DOHH2 (cell line): ENCODE data around the gene BRSK2.
"Not testable (repeated sequence)": the region's sequence is repeated elsewhere in the genome, so short reads cannot be mapped to it uniquely, and the experiment has no call there.

Experiments
- H3F3A ChIP-seq: fragments of 200-600 bp; sonication (generic), shearing (Covaris generic); 2 replicates; pipeline ENCODE4 v1.6.0; 2016; ENCODE audit warnings: antibody characterized with exemption, mild to moderate bottlenecking; ENCODE audit not compliant: control insufficient read depth, insufficient read depth
- H3K27ac ChIP-seq: fragments of 200-600 bp; sonication (generic); 2 replicates; pipeline ENCODE4 v1.5.1; 2014; ENCODE audit warnings: low read depth, mild to moderate bottlenecking, low read length, moderate library complexity
- H3K27me3 ChIP-seq: fragments of 200-600 bp; sonication (generic); 2 replicates; pipeline ENCODE4 v1.6.1; 2014; ENCODE audit warnings: mild to moderate bottlenecking, low read length, mixed read lengths; ENCODE audit not compliant: control insufficient read depth
- H3K36me3 ChIP-seq: fragments of 200-600 bp; sonication (generic); 2 replicates; pipeline ENCODE4 v1.6.1; 2014; ENCODE audit warnings: mild to moderate bottlenecking, low read length, moderate library complexity, mixed read lengths; ENCODE audit not compliant: control insufficient read depth
- H3K4me1 ChIP-seq: fragments of 200-600 bp; sonication (generic); 2 replicates; pipeline ENCODE4 v1.6.1; 2014; ENCODE audit warnings: mild to moderate bottlenecking, low read length, mixed read lengths; ENCODE audit not compliant: control insufficient read depth
- H3K4me2 ChIP-seq: fragments of 200-600 bp; sonication (generic); 2 replicates; pipeline ENCODE4 v1.6.0; 2014; ENCODE audit warnings: mild to moderate bottlenecking, low read length, moderate library complexity
- H3K4me3 ChIP-seq: fragments of 200-600 bp; sonication (generic); 2 replicates; pipeline ENCODE4 v1.5.1; 2014; ENCODE audit warnings: mild to moderate bottlenecking, low read length, mixed read lengths
- H3K79me2 ChIP-seq: fragments of 200-600 bp; sonication (generic); 2 replicates; pipeline ENCODE4 v1.6.1; 2014; ENCODE audit warnings: mild to moderate bottlenecking, low read length, mixed read lengths; ENCODE audit not compliant: control insufficient read depth
- H3K9me2 ChIP-seq: fragments of 200-600 bp; sonication (generic); replicated peaks from 2 replicates; pipeline ENCODE4 v1.6.1; 2014; ENCODE audit warnings: mild to moderate bottlenecking, low read length, mixed read lengths; ENCODE audit not compliant: control insufficient read depth
- H3K9me3 ChIP-seq: fragments of 200-600 bp; sonication (generic); 2 replicates; pipeline ENCODE4 v1.6.1; 2014; ENCODE audit warnings: antibody characterized with exemption, low read length, mixed read lengths; ENCODE audit not compliant: control insufficient read depth, insufficient read depth
- H4K20me1 ChIP-seq: fragments of 200-600 bp; sonication (generic); 2 replicates; pipeline ENCODE4 v1.6.0; 2014; ENCODE audit warnings: low read depth, mild to moderate bottlenecking, antibody characterized with exemption, low read length, moderate library complexity; ENCODE audit not compliant: control insufficient read depth, insufficient read depth
- EZH2phosphoT487 ChIP-seq: fragments of 200-600 bp; sonication (generic); IDR thresholded peaks from 2 replicates; pipeline ENCODE4 v1.6.1; 2017; ENCODE audit warnings: borderline replicate concordance, mild to moderate bottlenecking, antibody characterized with exemption, low read length, moderate library complexity, mixed read lengths
- TF ChIP-seq, protein P1 (sequence below): fragments of 200-600 bp; sonication (generic); IDR thresholded peaks from one replicate; pipeline ENCODE4 v1.5.1; 2014; ENCODE audit warnings: antibody characterized with exemption, mild to moderate bottlenecking, low read depth, low read length; ENCODE audit not compliant: poor library complexity, severe bottlenecking

Gene BRSK2

GRCh38 chr11:1433568-1433967 is 43.8 kb downstream of the BRSK2 start:
- H3K27ac ChIP-seq: no peak overlapping the region
- H3K36me3 ChIP-seq: no peaks in the 10 kb centered on the region
- TF ChIP-seq, protein P1, sequence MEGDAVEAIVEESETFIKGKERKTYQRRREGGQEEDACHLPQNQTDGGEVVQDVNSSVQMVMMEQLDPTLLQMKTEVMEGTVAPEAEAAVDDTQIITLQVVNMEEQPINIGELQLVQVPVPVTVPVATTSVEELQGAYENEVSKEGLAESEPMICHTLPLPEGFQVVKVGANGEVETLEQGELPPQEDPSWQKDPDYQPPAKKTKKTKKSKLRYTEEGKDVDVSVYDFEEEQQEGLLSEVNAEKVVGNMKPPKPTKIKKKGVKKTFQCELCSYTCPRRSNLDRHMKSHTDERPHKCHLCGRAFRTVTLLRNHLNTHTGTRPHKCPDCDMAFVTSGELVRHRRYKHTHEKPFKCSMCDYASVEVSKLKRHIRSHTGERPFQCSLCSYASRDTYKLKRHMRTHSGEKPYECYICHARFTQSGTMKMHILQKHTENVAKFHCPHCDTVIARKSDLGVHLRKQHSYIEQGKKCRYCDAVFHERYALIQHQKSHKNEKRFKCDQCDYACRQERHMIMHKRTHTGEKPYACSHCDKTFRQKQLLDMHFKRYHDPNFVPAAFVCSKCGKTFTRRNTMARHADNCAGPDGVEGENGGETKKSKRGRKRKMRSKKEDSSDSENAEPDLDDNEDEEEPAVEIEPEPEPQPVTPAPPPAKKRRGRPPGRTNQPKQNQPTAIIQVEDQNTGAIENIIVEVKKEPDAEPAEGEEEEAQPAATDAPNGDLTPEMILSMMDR: no peak
- no peak for TF ChIP-seq EZH2phosphoT487
- H4K20me1 ChIP-seq: no peaks in the 10 kb centered on the region
- H3K4me3 ChIP-seq: no peak overlapping the region
- H3K9me3 ChIP-seq: peaks cover 7% of the 10 kb centered on the region; the same call in 1 of the 2 replicates
- no peaks in the 10 kb centered on the region for H3F3A ChIP-seq
- no peak overlapping the region for H3K4me2 ChIP-seq
- H3K9me2 ChIP-seq: no peaks in the 10 kb centered on the region
- H3K79me2 ChIP-seq: no peaks in the 10 kb centered on the region
- H3K27me3 ChIP-seq: no peaks in the 10 kb centered on the region
- H3K4me1 ChIP-seq: no peaks in the 10 kb centered on the region

GRCh38 chr11:1433977-1434640 is 44.4 kb downstream of the BRSK2 start:
- H3K4me2 ChIP-seq: no peak overlapping the region
- H3K9me3 ChIP-seq: peaks cover 2% of the 10 kb centered on the region; the same call in 1 of the 2 replicates
- H3K4me3 ChIP-seq: no peak overlapping the region
- TF ChIP-seq, protein P1: no peak
- TF ChIP-seq EZH2phosphoT487: no peak
- H3F3A ChIP-seq: no peaks in the 10 kb centered on the region
- no peaks in the 10 kb centered on the region for H3K4me1 ChIP-seq
- no peak overlapping the region for H3K27ac ChIP-seq
- no peaks in the 10 kb centered on the region for H3K27me3 ChIP-seq
- H3K36me3 ChIP-seq: no peaks in the 10 kb centered on the region
- H3K9me2 ChIP-seq: no peaks in the 10 kb centered on the region
- no peaks in the 10 kb centered on the region for H4K20me1 ChIP-seq
- H3K79me2 ChIP-seq: no peaks in the 10 kb centered on the region

GRCh38 chr11:1435479-1435819 is 45.7 kb downstream of the BRSK2 start:
- not testable (repeated sequence) for H3K4me3 ChIP-seq, H3K36me3 ChIP-seq, H3K27ac ChIP-seq, H3K9me2 ChIP-seq, H3F3A ChIP-seq, H3K4me1 ChIP-seq, H3K27me3 ChIP-seq, H3K9me3 ChIP-seq, H3K4me2 ChIP-seq, H3K79me2 ChIP-seq, H4K20me1 ChIP-seq

- Histone ChIP-seq H3K4me2 (no peak overlapping the region), H3K36me3 (no peaks in the 10 kb centered on the region), H3F3A (no peaks in the 10 kb centered on the region), H3K27ac (no peak overlapping the region), H3K4me1 (no peaks in the 10 kb centered on the region), H3K9me2 (no peaks in the 10 kb centered on the region), H3K27me3 (no peaks in the 10 kb centered on the region), H3K4me3 (no peak overlapping the region), H3K9me3 (no peaks in the 10 kb centered on the region), H4K20me1 (no peaks in the 10 kb centered on the region), H3K79me2 (no peaks in the 10 kb centered on the region)
- TF ChIP-seq, protein P1: no peak
- TF ChIP-seq EZH2phosphoT487: no peak
Measured at GRCh38 chr11:1435820-1436467, 46.2 kb downstream of the BRSK2 start.
